HG03432 (cell line): ENCODE measurements around the gene CXCL8.

Source experiments
- ATAC-seq: cut with Tn5 transposase; IDR thresholded peaks from one replicate; pipeline ENCODE4 v1.9.1; 2021; ENCODE audit warnings: mild to moderate bottlenecking, moderate library complexity; ENCODE audit not compliant: unreplicated experiment

The CXCL8 gene

GRCh38 chr4:73788411-73788810 lies 48.0 kb downstream of the CXCL8 start:
- ATAC-seq = no peak
